Cardiac fibroblast (primary cell): Measurements from ENCODE around the gene MUC5B.
"Not testable (repeated sequence)": the region's sequence is repeated elsewhere in the genome, so short reads cannot be mapped to it uniquely, and the experiment has no call there.

Experiments used
- DNase-seq, 2 donors: peaks; one replicate each; pipeline versions ENCODE4 v3.0.0 to v3.0.0-alpha.2; 2010; ENCODE audit warnings: low read depth in 2 of 2
- H3K4me3 ChIP-seq, 2 donors: replicated peaks in 1 of 2; 1 replicate in 1 of 2; 2 replicates in 1 of 2; pipeline ENCODE4 v1.5.1; 2011; ENCODE audit warnings: low read depth in 2 of 2, low read length in 2 of 2, mild to moderate bottlenecking in 2 of 2, moderate library complexity in 1 of 2
- TF ChIP-seq, protein P1 (sequence below): IDR thresholded peaks from one replicate; pipeline ENCODE4 v1.5.1; 2011; ENCODE audit warnings: low read depth, mild to moderate bottlenecking, low read length, inconsistent platforms

MUC5B gene

DNA sequence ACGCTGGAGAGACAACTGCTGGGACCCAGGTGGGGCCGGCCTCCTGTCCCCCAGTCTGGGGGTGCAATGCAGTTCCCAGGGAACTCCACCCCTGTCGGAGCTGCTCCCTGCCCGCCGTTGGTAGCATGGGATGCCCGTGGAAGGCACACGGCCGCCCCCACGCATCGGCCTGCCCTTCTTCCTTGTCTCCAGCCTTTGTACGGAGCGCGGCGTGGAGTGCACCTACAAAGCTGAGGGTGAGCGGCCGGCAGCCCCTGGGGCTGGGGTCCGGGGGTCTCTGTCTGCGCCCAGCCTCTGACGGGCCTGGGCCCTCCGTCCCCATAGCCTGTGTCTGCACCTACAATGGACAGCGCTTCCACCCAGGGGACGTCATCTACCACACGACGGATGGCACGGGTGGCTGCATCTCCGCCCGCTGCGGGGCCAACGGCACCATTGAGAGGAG lies 41.9 kb upstream of the MUC5B start:
- DNase-seq = no peak
- no peak overlapping the region for H3K4me3 ChIP-seq
- TF ChIP-seq, protein P1, sequence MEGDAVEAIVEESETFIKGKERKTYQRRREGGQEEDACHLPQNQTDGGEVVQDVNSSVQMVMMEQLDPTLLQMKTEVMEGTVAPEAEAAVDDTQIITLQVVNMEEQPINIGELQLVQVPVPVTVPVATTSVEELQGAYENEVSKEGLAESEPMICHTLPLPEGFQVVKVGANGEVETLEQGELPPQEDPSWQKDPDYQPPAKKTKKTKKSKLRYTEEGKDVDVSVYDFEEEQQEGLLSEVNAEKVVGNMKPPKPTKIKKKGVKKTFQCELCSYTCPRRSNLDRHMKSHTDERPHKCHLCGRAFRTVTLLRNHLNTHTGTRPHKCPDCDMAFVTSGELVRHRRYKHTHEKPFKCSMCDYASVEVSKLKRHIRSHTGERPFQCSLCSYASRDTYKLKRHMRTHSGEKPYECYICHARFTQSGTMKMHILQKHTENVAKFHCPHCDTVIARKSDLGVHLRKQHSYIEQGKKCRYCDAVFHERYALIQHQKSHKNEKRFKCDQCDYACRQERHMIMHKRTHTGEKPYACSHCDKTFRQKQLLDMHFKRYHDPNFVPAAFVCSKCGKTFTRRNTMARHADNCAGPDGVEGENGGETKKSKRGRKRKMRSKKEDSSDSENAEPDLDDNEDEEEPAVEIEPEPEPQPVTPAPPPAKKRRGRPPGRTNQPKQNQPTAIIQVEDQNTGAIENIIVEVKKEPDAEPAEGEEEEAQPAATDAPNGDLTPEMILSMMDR = no peak

DNA sequence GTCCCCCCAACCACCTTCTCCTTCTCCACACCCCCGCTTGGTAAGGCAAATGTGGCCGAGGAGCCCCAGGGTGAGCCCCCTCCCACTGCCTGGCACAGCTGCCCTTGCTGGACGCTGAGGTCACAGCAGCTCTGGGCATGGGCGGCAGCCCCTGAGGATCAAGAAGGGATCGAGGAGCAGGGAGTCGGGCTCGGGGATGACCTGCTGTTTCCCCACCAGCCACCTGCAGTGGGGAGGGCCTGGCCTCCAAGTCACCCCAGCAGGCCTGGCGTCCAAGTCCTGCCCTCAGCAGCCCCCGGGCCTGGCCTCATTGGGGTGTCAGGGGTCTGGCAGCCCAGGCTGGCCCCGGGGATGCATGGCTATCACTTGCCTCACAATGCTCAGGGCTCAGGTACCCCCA lies 41.4 kb upstream of the MUC5B start:
- DNase-seq = no peak
- no peak overlapping the region for H3K4me3 ChIP-seq
- TF ChIP-seq, protein P1 = no peak

DNA sequence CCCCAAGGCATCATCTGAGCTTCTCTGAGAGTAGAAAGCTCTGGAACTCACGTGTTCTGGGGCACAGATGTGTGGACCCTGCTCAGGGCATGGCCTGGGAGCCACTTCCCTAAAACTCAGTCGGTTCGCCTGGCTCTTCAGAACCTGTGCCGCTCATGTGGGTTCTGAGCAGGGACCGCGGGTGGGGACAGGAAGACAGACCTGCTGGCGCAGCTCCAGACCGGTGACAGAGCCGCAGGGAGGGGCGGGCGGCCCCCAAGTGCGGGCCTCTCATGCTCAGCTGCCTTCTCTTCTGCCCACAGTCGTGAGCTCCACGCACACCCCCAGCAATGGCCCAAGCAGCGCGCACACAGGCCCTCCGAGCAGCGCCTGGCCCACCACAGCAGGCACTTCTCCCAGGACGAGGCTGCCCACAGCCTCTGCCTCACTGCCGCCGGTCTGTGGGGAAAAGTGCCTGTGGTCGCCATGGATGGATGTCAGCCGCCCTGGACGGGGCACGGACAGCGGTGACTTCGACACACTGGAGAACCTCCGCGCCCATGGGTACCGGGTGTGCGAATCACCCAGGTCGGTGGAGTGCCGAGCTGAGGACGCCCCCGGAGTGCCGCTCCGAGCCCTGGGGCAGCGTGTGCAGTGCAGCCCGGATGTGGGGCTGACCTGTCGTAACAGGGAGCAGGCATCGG lies 40.9 kb upstream of the MUC5B start:
- TF ChIP-seq, protein P1 = no peak
- DNase-seq = no peak
- H3K4me3 ChIP-seq = no peak overlapping the region

DNA sequence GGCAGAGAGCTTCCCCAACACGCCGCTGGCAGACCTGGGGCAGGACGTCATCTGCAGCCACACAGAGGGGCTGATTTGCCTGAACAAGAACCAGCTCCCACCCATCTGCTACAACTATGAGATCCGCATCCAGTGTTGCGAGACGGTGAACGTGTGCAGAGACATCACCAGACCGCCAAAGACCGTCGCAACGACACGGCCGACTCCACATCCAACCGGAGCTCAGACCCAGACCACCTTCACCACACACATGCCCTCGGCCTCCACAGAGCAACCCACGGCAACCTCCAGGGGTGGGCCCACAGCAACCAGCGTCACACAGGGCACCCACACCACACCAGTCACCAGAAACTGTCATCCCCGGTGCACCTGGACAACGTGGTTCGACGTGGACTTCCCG lies 38.7 kb upstream of the MUC5B start:
- not testable (repeated sequence) for DNase-seq, H3K4me3 ChIP-seq

DNA sequence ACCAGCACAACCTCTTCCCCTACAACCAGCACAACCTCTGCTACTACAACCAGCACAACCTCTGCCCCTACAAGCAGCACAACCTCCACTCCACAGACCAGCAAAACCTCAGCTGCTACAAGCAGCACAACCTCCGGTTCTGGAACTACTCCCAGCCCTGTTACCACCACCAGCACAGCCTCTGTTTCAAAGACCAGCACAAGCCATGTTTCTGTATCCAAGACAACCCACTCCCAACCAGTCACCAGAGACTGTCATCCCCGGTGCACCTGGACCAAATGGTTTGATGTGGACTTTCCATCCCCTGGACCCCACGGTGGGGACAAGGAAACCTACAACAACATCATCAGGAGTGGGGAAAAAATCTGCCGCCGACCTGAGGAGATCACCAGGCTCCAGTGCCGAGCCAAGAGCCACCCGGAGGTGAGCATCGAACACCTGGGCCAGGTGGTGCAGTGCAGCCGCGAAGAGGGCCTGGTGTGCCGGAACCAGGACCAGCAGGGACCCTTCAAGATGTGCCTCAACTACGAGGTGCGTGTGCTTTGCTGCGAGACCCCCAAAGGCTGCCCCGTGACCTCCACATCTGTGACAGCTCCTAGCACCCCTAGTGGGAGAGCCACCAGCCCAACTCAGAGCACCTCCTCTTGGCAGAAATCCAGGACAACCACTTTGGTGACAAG lies 34.3 kb upstream of the MUC5B start:
- H3K4me3 ChIP-seq, DNase-seq: not testable (repeated sequence)

DNA sequence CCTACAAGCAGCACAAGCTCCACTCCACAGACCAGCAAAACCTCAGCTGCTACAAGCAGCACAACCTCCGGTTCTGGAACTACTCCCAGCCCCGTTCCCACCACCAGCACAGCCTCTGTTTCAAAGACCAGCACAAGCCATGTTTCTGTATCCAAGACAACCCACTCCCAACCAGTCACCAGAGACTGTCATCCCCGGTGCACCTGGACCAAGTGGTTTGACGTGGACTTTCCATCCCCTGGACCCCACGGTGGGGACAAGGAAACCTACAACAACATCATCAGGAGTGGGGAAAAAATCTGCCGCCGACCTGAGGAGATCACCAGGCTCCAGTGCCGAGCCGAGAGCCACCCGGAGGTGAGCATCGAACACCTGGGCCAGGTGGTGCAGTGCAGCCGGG lies 33.0 kb upstream of the MUC5B start:
- H3K4me3 ChIP-seq, DNase-seq: not testable (repeated sequence)

DNA sequence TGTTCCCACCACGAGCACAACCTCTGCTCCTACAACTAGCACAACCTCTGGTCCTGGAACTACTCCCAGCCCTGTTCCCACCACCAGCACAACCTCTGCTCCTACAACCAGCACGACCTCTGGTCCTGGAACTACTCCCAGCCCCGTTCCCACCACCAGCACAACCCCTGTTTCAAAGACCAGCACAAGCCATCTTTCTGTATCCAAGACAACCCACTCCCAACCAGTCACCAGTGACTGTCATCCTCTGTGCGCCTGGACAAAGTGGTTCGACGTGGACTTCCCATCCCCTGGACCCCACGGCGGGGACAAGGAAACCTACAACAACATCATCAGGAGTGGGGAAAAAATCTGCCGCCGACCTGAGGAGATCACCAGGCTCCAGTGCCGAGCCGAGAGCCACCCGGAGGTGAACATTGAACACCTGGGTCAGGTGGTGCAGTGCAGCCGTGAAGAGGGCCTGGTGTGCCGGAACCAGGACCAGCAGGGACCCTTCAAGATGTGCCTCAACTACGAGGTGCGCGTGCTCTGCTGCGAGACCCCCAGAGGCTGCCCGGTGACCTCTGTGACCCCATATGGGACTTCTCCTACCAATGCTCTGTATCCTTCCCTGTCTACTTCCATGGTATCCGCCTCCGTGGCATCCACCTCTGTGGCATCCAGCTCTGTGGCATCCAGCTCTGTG lies 30.9 kb upstream of the MUC5B start:
- DNase-seq, H3K4me3 ChIP-seq: not testable (repeated sequence)

DNA sequence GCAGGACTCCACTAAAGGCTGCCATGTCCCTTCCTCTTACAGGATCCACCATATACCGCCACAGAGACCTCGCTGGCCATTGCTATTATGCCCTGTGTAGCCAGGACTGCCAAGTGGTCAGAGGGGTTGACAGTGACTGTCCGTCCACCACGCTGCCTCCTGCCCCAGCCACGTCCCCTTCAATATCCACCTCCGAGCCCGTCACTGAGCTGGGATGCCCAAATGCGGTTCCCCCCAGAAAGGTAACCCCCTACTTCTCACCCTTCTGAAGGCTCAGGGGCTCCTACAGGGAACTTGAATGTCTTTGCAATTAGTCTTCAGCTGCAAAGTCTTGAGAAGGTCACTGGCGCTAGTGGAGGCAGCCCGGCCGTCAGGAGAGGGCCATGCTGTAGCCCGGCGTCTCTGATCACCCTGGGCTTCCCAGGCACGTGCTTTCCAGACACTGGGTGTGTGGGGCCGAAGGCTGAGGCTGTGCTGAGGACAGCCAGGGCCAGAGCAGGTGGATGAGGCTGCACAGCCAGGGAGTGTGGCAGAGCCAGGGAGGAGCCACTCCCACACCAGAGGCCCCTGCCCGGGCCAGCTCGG lies 30.0 kb upstream of the MUC5B start:
- no peak overlapping the region for H3K4me3 ChIP-seq
- no peak for DNase-seq
- TF ChIP-seq, protein P1 = no peak
